Right lobe of liver (tissue), 6 donors: ENCODE measurements around the gene CHMP1A. TPM values are rescaled to one million over a fixed set of nuclear protein-coding genes. Genes with fewer than 3 reads are reported as not detected.

Source experiments
- ATAC-seq, 4 donors: fragments of 200-7000 bp; cut with Tn5 transposase; one replicate each; pipeline ENCODE4 v1.9.1; 2020; ENCODE audit warnings: mild to moderate bottlenecking in 4 of 4, moderate library complexity in 4 of 4
- DNase-seq, 3 donors: peaks; one replicate each; pipeline ENCODE4 v3.0.0-alpha.2; 2020
- H3K27ac ChIP-seq, 3 donors: fragments of 200-600 bp; one replicate each; pipeline ENCODE4 v1.8.0; 2022
- H3K27me3 ChIP-seq, 2 donors: fragments of 200-600 bp; one replicate each; pipeline ENCODE4 v1.8.0; 2022
- H3K36me3 ChIP-seq, 4 donors: fragments of 200-600 bp; sonication (generic) in 1 of 4; one replicate each; pipeline versions ENCODE4 v1.5.1 to v1.8.0; 2017 to 2022; ENCODE audit warnings: control low read depth in 1 of 4
- H3K4me1 ChIP-seq, 4 donors: fragments of 200-600 bp; sonication (generic) in 1 of 4; one replicate each; pipeline versions ENCODE4 v1.5.1 to v1.8.0; 2017 to 2022; ENCODE audit warnings: control low read depth in 1 of 4
- H3K4me3 ChIP-seq, 3 donors: fragments of 200-600 bp; one replicate each; pipeline ENCODE4 v1.8.0; 2022
- H3K9me3 ChIP-seq, 4 donors: fragments of 200-600 bp; sonication (generic) in 1 of 4; one replicate each; pipeline versions ENCODE4 v1.5.1 to v1.8.0; 2017 to 2022; ENCODE audit warnings: control low read depth in 1 of 4
- CTCF ChIP-seq, 4 donors: fragments of 200-600 bp in 3 of 4; fragments of 450-650 bp in 1 of 4; IDR thresholded peaks; one replicate each; pipeline versions ENCODE4 v1.5.1 to v1.8.0; 2016 to 2022; ENCODE audit warnings: antibody characterized with exemption in 4 of 4, mild to moderate bottlenecking in 2 of 4
- POLR2A ChIP-seq: fragments of 450-650 bp; IDR thresholded peaks from one replicate; pipeline ENCODE4 v1.6.1; 2017; ENCODE audit warnings: antibody characterized with exemption, mild to moderate bottlenecking
- WGBS: methylation state at CpG from one replicate; pipeline ENCODE4 v1.1.6; 2018; ENCODE audit warnings: low coverage, low lambda C conversion rate; ENCODE audit not compliant: insufficient coverage; ENCODE audit errors: missing lambda C conversion rate; 5-methylcytosine and 5-hydroxymethylcytosine counted together
- intact Hi-C, 2 donors: fragments of 100-400 bp; cut with DNase I; formaldehyde crosslinking; loops; one replicate each; pipeline versions ENCODE4 v1.11.2 to v1.14.1; 2022
- long read RNA-seq: library from polyadenylated mRNA; unstranded; transcript quantifications from one replicate; pipeline ENCODE4 v2.0.0, GENCODE V29; 2019
- total RNA-seq, 6 experiments: library from RNA; depleted of rRNA in 2 of 6; stranded (reverse); fragments of >200 nt in 2 of 6; fragmentation: NEBNext Ultra II Directional in 3 of 6; extraction: Animal tissue kit (Norgen Biotek cat#: 25700) in 3 of 6; gene quantifications; one replicate each; pipeline versions ENCODE4 v1.1.0 to v1.2.4, GENCODE V29; 2016 to 2023
- donor health status: DM: no; HTN: yes; CAD: no.
- donor health status: DM: no; HTN: no; CAD: no.
- donor health status: DM: no; HTN: no; CAD: no.
- donor health status: DM: no; HTN: yes; CAD: no.
- donor health status: DM: no; HTN: yes; CAD: no.

CHMP1A gene
- 10 to 100 TPM; 27.2 to 42.3 (median 33.1) TPM for total RNA-seq
- long read RNA-seq, partial matches to known transcripts, result 0 of 16 reads
- long read RNA-seq, other reads (novel, unspliced or antisense), result 16 of 16 reads

GRCh38 chr16:89657442-89658220 is at the start of gene CHMP1A, which contains the start of gene SPATA33:
Gene CHMP1A, minus strand, starts transcription at chr16:89657708. Its CDS starts 120 bp downstream, at chr16:89657588.
Gene SPATA33, plus strand, starts transcription at chr16:89657836. Its CDS starts 76 bp downstream, at chr16:89657912.
- Histone ChIP-seq H3K27ac (peak within 1 kb of the TSS; percentile 40 to 76 (median 63)), H3K27me3 (no peaks in the 10 kb centered on the region), H3K4me3 (peak within 1 kb of the TSS; percentile 83 to 100 (median 98)), H3K4me1 (peaks cover 0 to 13% (median 0%) of the 10 kb centered on the region in 4 donors), H3K36me3 (no peaks in the 10 kb centered on the region), H3K9me3 (no peaks in the 10 kb centered on the region)
- WGBS, result 0% methylated on average over 10 of the region's 99 CpGs
- TF ChIP-seq POLR2A (peak; percentile 46), CTCF (IDR thresholded peaks at IDR 0.05) (no peak)
- peak; percentile 94 to 97 (median 96) for ATAC-seq
- DNase-seq, result peak; percentile 90 to 92 (median 91)
- intact Hi-C loops, result no loop called here

DNA sequence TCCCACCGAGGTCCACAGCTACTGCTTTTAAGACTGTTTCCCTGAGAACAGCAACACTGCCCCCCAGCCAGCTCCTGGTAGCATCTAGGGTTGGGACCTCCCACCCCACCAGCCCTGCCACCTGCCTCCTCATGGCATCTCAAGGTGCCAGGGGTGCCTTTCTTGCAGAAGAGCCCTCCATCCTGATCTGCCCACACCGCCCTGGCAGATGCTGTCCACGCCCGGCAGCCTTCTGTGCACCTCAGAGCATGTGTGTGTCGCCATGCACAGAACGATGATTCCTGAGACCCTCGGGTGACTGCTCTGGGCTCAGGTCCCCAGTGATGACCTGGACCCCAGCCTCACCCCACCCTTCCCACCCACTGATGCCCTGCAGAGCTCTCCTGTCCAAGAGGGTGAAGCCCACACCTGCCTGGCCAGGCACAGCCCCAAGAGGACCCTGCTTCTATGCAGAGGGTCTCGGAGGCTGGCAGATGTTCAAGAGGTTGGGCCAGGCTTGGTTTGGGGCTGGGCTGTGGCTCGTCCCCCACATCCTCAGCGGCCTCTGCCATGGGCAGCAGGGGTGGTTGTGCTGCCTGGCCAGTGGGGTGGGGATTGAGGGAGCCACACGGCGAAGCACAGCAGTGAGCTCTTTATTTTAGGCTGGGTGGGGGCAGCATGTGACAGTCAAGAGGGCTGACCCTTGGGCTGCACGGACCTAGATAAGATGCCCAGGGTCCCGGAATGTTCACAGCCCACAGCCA is 49.2 kb upstream of the CHMP1A start:
- Histone ChIP-seq H3K27ac (no peak overlapping the region), H3K9me3 (no peaks in the 10 kb centered on the region), H3K4me3 (no peak overlapping the region), H3K36me3 (no peaks in the 10 kb centered on the region), H3K4me1 (peaks cover 0 to under 1% (median 0%) of the 10 kb centered on the region in 4 donors), H3K27me3 (no peaks in the 10 kb centered on the region)
- no peak for ATAC-seq
- TF ChIP-seq CTCF (IDR thresholded peaks at IDR 0.05), result no peak
- no peak for TF ChIP-seq POLR2A
- no peak for DNase-seq
- WGBS, result 70% methylated on average over 5 of the region's 14 CpGs
- intact Hi-C loops, result loop anchor here (10.0 kb wide), 2 partner anchors 88 to 168 kb away; partner anchors contain the start of gene TCF25 (in 1 of the 2)

- TF ChIP-seq POLR2A (no peak), CTCF (IDR thresholded peaks at IDR 0.05) (no peak)
- ATAC-seq, result no peak
- H3K36me3 ChIP-seq, result no peaks in the 10 kb centered on the region
Measured at GRCh38 chr16:89705006-89705405, 47.5 kb upstream of the CHMP1A start.

DNA sequence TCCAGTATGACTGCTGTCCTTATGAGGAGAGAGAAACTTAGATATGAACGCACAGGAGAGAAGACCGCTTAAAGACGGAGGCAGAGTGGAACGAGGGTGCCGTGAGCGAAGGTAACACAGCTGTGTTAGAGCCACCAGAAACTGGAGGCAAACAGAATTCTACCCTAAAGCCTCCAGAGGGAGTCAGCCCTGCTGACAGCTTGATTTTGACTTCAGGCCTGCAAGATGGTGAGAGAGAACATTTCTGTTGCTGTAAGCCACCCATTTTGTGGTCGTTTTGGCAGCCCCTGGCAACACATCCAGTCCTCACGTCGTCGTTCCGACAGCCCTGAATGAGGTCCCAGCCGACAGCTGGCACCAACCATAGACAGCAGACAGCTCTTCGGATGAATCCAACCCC is 46.8 kb upstream of the CHMP1A start:
- intact Hi-C loops, result loop anchor here (10.0 kb wide), 2 partner anchors 91 to 171 kb away; partner anchors contain the start of gene TCF25 (in 1 of the 2)
- Histone ChIP-seq H3K9me3 (no peaks in the 10 kb centered on the region), H3K27ac (no peak overlapping the region), H3K27me3 (no peaks in the 10 kb centered on the region), H3K4me3 (no peak overlapping the region), H3K4me1 (peaks cover 0 to 15% (median 5%) of the 10 kb centered on the region in 4 donors), H3K36me3 (no peaks in the 10 kb centered on the region)
- no peak for TF ChIP-seq CTCF (IDR thresholded peaks at IDR 0.05)
- TF ChIP-seq POLR2A, result no peak
- DNase-seq (no peak), ATAC-seq (no peak)
- 78% methylated on average over 6 of the region's 13 CpGs for whole genome bisulfite sequencing

More at GRCh38 chr16:89705006-89705405, 47.5 kb upstream of the CHMP1A start:
- Histone ChIP-seq H3K27ac (no peak overlapping the region), H3K4me3 (no peak overlapping the region), H3K9me3 (no peaks in the 10 kb centered on the region), H3K4me1 (peaks cover 0 to 9% (median 3%) of the 10 kb centered on the region in 4 donors), H3K27me3 (no peaks in the 10 kb centered on the region)
- intact Hi-C loops, result loop anchor here (10.0 kb wide), 2 partner anchors 90 to 170 kb away; partner anchors contain the start of gene TCF25 (in 1 of the 2)
- no peak for DNase-seq
- 77% methylated on average over 7 of the region's 15 CpGs for WGBS
